VCaP (cell line): ENCODE measurements around the gene ZFAND3.

Experiments used
- H3K27ac ChIP-seq: fragments of 450-650 bp; 2 replicates; pipeline ENCODE4 v1.5.1; 2017
- TF ChIP-seq, protein P1 (sequence below): fragments of 450-650 bp; conservative IDR thresholded peaks from 2 replicates; pipeline ENCODE4 v1.5.1; 2017; ENCODE audit warnings: mild to moderate bottlenecking, moderate library complexity

Gene ZFAND3

DNA sequence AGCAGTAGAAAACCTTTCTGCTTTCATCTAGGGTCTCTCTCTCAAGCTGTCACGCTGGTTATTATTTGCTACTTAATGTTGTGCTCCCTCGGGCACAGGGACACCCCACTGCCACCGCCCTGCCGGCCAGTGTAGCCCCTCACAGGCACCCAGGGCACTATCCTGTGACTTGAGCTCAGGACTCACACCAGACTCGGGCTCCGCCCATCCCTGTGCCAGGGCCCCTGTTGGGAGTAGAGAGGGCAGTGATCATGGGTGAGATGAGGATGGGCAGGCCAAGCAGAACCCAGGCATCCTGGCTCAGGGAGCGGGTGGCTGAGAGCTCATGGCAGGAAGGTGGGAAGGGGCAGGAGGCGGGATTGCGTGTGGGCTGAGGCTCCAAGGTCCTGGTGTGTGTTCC lies 371.9 kb downstream of the ZFAND3 start:
- TF ChIP-seq, protein P1, sequence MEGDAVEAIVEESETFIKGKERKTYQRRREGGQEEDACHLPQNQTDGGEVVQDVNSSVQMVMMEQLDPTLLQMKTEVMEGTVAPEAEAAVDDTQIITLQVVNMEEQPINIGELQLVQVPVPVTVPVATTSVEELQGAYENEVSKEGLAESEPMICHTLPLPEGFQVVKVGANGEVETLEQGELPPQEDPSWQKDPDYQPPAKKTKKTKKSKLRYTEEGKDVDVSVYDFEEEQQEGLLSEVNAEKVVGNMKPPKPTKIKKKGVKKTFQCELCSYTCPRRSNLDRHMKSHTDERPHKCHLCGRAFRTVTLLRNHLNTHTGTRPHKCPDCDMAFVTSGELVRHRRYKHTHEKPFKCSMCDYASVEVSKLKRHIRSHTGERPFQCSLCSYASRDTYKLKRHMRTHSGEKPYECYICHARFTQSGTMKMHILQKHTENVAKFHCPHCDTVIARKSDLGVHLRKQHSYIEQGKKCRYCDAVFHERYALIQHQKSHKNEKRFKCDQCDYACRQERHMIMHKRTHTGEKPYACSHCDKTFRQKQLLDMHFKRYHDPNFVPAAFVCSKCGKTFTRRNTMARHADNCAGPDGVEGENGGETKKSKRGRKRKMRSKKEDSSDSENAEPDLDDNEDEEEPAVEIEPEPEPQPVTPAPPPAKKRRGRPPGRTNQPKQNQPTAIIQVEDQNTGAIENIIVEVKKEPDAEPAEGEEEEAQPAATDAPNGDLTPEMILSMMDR: no peak
- no peak overlapping the region for H3K27ac ChIP-seq

- TF ChIP-seq, protein P1: no peak
- H3K27ac ChIP-seq: no peak overlapping the region
These were observed 372.5 kb downstream of the ZFAND3 start for GRCh38 chr6:38192011-38192410.

GRCh38 chr6:38192487-38192886 lies 373.0 kb downstream of the ZFAND3 start:
- H3K27ac ChIP-seq: no peak overlapping the region
- TF ChIP-seq, protein P1: no peak

DNA sequence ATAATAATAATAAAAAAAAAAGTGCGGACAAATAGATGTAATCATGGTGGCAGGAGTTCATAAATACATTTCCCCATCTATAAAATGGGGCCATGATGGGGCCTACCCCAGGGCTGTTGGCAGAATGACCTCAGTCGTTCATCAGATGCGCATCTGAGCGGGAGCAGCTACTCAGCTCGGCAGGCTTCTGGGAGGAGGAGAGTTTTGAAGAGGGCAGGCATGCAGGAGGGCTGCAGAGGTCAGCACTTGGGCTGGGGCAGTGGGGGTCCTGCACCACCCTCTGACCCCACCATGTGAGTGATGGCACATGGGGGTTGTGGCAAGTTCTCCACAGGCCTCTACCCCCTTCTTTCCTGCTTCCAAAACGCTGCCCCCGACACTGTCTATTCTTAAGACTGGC lies 373.5 kb downstream of the ZFAND3 start:
- H3K27ac ChIP-seq: no peak overlapping the region
- TF ChIP-seq, protein P1: no peak

- H3K27ac ChIP-seq: no peak overlapping the region
- TF ChIP-seq, protein P1: no peak
These were observed 374.2 kb downstream of the ZFAND3 start for GRCh38 chr6:38193481-38194281.

GRCh38 chr6:38194282-38194572 lies 374.7 kb downstream of the ZFAND3 start:
- TF ChIP-seq, protein P1: no peak
- no peak overlapping the region for H3K27ac ChIP-seq

GRCh38 chr6:38194589-38194988 lies 375.1 kb downstream of the ZFAND3 start:
- TF ChIP-seq, protein P1: no peak
- H3K27ac ChIP-seq: peak overlapping the region; percentile 41; the same call in 1 of the 2 replicates
